ENCODE measurements around the gene PDLIM1.
"Not testable (repeated sequence)": the region's sequence is repeated elsewhere in the genome, so short reads cannot be mapped to it uniquely, and the experiment has no call there.

PDLIM1 gene

GRCh38 chr10:95240811-95241210 is 50.0 kb downstream of the PDLIM1 start:
- DNase-seq (ENCODE audit: low spot score) = no peak

DNA sequence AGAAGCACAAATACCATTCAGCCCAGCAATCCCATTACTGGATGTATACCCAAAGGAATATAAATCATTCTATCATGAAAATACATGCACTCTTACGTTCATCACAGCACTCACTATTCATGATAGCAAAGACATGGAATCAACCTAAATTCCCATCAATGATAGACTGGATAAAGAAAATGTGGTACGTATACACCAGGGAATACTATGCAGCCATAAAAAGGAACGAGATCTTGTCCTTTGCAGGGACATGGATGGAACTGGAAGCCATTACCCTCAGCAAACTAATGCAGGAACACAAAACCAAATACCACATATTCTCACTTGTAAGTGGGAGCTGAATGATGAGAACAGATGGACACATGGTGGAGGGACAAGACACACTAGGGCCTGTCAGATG is 50.7 kb downstream of the PDLIM1 start:
- not testable (repeated sequence) for DNase-seq (ENCODE audit: low spot score)

DNA sequence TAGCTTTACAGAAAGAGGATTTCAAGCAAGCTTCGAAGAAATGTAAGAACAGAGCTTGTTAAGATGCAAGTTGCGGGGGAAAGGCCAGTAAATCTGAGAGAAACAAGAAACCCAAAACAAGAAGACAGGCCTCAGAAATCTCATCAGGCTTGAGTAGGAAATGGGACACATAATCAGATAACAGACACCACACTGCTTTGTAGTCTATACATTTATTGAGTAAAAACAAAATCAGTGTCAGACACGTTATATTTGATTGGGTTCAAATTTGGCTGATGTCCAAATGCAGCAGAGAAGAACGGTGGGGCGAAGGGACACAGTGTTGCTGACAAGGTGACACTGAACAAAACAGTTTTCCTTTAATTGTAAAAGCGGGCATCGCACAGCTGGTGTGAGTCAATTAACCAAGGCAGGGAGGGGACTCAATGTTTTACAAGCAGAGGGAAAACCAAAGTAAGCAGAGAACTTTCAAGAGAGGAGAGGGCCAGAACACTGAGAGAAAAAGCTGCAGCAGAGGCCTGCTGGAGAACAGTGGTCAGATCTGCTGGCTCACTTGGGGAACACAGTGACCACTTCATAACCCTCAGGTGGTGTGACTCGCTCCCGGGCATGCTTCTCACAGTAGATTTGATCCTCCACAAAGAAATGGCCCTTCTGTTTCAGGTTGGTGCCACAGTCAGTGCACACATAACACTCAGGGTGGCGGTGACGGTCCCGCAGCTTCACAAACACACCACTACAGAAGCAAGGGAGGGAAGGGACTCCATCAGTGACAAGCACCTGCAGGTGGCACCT is 53.2 kb downstream of the PDLIM1 start:
- no peak for DNase-seq (ENCODE audit: low spot score)

- DNase-seq (ENCODE audit: low spot score) = no peak
Measured at GRCh38 chr10:95236068-95236903, 54.5 kb downstream of the PDLIM1 start.

DNA sequence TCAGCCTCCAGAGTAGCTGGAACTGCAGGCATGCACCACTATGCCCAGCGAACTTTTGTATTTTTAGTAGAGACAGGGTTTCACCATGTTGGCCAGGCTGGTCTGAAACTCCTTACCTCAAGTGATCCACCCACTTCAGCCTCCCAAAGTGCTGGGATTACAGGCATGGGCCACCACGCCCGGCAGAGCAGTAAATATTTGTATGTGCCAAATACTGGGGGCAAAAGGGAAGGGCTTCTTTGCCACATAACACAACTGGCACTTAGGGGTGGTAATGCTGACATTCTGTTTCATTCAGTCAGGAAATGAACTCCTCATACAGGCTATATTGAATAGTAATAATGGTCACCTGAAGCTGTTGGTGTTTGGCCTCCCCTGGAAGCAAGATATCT is 55.1 kb downstream of the PDLIM1 start:
- no peak for DNase-seq (ENCODE audit: low spot score)

DNA sequence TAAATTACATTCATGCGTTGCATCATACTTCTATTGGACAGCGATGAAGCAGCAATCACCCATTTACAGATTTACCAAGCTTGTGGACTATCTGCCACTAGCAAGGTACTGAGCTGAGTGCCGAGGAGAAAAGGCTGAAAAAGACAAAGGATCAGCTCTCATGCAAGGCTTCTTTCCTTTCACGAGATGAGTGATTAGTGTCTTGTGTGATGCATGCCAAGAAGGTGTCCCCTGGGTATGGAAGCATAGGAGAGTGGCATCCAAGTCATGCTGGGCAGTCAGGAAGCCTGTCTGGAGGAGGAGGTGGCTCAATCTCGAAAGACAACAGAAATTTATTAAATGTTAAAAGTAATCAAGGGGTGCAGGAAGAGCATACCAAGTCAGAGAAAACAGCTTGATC is 55.9 kb downstream of the PDLIM1 start:
- no peak for DNase-seq (ENCODE audit: low spot score)

- DNase-seq (ENCODE audit: low spot score) = no peak
Measured at GRCh38 chr10:95233377-95234034, 57.3 kb downstream of the PDLIM1 start.

GRCh38 chr10:95230677-95231586 is 59.9 kb downstream of the PDLIM1 start:
- DNase-seq (ENCODE audit: low spot score) = not testable (repeated sequence)

- DNase-seq (ENCODE audit: low spot score) = no peak
Measured at GRCh38 chr10:95229724-95230627, 60.8 kb downstream of the PDLIM1 start.

DNA sequence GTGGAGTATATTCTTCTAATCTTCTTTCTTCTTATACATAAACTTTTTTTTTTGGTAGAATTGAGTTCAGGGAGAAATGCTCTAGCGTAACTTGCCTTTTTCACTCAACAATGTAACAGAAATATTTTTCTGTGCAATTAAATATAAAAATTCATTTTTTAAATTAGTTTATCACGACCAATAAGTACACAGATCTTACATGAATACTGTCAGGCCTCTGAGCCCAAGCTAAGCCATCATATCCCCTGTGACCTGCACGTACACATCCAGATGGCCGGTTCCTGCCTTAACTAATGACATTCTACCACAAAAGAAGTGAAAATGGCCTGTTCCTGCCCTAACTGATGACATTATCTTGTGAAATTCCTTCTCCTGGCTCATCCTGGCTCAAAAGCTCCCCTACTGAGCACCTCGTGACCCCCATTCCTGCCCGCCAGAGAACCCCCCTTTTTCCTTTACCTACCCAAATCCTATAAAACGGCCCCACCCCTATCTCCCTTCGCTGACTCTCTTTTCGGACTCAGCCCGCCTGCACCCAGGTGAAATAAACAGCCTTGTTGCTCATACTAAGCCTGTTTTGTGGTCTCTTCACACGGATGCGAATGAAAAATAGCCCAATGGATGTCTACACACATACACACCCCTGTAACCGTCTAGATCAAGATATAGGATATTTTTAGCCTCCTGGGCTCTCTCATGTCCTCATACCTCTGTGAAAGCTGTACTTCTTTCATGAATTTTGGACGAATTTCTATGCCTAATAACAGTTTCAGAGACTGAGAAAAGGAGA is 61.7 kb downstream of the PDLIM1 start:
- DNase-seq (ENCODE audit: low spot score) = not testable (repeated sequence)

GRCh38 chr10:95225136-95225535 is 65.7 kb downstream of the PDLIM1 start:
- DNase-seq (ENCODE audit: low spot score) = no peak

- no peak for DNase-seq (ENCODE audit: low spot score)
Measured at GRCh38 chr10:95221124-95221523, 69.7 kb downstream of the PDLIM1 start.

GRCh38 chr10:95220539-95220938 is 70.3 kb downstream of the PDLIM1 start:
- DNase-seq (ENCODE audit: low spot score) = no peak

DNA sequence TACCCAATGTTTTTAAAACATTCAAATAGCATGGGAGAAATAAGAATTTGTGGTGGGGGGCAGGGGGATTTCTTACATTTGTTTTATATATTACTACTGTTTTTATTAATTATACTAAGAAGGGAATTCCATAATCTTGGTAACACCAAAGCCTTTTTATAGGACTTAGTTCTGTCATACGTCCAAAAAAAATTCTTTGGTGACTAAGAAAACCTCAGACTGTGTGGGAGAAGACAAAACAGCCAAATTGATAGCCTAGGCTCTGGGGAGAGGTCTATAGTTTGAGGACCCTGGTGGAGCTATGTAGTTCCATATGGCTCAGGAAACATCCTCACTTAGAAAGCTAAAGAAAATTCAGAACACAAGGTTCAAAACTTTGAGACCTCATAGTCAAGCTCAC is 73.3 kb downstream of the PDLIM1 start:
- no peak for DNase-seq (ENCODE audit: low spot score)

DNA sequence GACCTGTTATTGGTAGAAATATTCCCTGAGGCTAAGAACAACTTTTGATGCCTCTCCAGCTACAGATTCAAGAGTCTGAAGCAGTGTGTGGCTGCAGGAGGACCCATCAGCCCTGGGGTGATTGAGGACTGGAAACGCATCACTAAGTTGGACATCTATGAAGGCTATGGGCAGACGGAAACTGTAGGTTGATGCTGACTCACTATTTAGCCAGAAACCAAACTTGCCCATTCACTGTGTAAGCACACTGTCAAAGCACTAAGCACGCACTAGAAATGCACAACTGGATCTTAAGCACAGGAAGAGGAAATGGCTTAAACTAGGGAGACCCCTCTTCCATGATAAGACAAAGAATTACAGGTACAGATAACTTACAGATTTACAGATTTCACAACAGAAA is 76.0 kb downstream of the PDLIM1 start:
- no peak for DNase-seq (ENCODE audit: low spot score)

GRCh38 chr10:95214369-95214768 is 76.4 kb downstream of the PDLIM1 start:
- DNase-seq (ENCODE audit: low spot score) = no peak

DNA sequence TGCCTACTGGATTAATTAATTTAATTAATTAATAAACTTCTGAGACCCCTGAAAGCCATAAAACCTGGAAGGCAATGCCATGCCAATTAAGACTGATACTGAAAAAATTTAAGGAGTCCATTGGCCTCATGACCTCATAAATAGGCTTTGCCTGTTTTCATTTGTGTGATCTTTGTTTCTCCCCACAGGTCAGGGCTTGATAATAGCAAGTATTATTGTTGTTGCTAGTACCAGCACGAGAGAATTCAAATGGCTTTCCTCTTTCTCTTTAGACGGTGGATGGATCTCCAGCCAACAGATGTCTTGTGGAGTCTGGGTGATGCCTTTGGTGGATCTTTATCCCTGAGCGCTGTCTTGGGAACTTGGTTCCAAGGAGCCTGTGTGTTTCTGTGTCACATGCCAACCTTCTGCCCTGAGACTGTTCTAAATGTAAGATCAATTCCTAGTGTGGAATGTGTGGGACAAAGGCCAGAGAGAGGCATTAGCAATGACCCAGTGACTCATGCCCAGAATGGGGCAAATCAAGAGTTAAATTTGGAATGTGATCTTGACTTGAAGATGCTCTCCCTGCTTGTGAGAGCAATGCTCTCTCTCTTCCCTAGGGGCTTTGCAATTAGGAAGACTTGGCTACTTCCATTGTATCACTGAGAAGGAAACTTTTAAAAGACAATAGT is 79.1 kb downstream of the PDLIM1 start:
- DNase-seq (ENCODE audit: low spot score) = no peak

- DNase-seq (ENCODE audit: low spot score) = no peak
Measured at GRCh38 chr10:95209509-95210127, 81.2 kb downstream of the PDLIM1 start.
